Activated naive CD4-positive, alpha-beta T cell (primary cell): ENCODE data around the gene PTPRH.

Experiments
- DNase-seq, 4 experiments: peaks; one replicate each; lab custom pipeline; 2025; lab: John Stamatoyannopoulos, UW

Gene PTPRH

DNA sequence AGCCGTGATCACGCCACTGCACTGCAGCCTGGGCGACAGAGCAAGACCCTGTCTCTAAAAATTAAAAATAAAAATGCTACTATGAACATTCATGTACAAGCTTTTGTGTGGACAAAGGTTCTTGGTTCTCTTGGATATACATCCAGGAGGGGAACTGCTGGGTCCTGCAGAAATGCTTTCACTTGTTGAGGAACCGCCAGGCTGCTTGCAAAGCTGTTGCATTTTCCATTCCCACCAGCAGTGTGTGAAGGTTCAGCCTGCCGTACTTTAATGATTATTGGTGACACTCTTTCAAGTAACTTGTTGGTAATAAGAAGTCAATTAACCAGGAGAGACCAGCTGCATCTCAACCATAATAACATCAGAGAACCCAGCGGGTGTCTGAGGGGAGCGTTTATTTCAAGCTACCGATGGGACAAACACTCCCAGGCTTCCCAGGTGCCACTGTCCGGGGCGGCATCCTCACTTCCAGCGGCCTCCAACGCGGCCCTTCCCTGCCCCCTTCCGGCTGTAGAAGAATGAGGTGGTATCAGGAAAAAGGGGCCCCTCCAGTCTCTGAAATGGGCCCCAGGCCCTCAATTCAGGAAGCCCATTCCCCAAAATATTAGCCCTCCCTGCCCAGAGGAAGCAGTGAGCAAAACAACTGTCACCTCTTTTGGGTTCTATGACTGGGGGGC lies 76.7 kb downstream of the PTPRH start:
- no peak for DNase-seq

- DNase-seq, result no peak
Measured at GRCh38 chr19:55131421-55131820, 77.9 kb downstream of the PTPRH start.
